Stomach smooth muscle (tissue), 2 donors: ENCODE measurements around the gene PDCD4.

Experiments used
- H3K27ac ChIP-seq: one replicate; pipeline ENCODE4 v1.7.0; 2013; ENCODE audit warnings: mild to moderate bottlenecking, low read length, inconsistent platforms
- H3K27me3 ChIP-seq, 2 donors: one replicate each; pipeline ENCODE4 v1.7.0; 2013; ENCODE audit warnings: low read length in 2 of 2; ENCODE audit not compliant: insufficient read depth in 2 of 2, control insufficient read depth in 1 of 2
- H3K36me3 ChIP-seq, 2 donors: one replicate each; pipeline ENCODE4 v1.7.0; 2013; ENCODE audit warnings: low read length in 2 of 2; ENCODE audit not compliant: control insufficient read depth in 2 of 2, insufficient read depth in 2 of 2
- H3K4me1 ChIP-seq: one replicate; pipeline ENCODE4 v1.7.0; 2013; ENCODE audit warnings: low read length; ENCODE audit not compliant: control insufficient read depth, insufficient read depth
- H3K4me3 ChIP-seq, 2 donors: one replicate each; pipeline ENCODE4 v1.7.0; 2013; ENCODE audit warnings: low read length in 2 of 2
- H3K9ac ChIP-seq, 2 donors: one replicate each; pipeline ENCODE4 v1.7.0; 2013; ENCODE audit warnings: low read length in 2 of 2, mild to moderate bottlenecking in 1 of 2
- H3K9me3 ChIP-seq, 2 donors: one replicate each; pipeline ENCODE4 v1.7.0; 2013; ENCODE audit warnings: low read length in 2 of 2; ENCODE audit not compliant: control insufficient read depth in 2 of 2
- donor health status: healthy.
- donor health status: Pancreatic carcinoma.

Gene PDCD4

GRCh38 chr10:110852255-110852896, 19.4 kb upstream of the PDCD4 start:
- no peak overlapping the region for H3K9ac ChIP-seq
- H3K27ac ChIP-seq, result no peak overlapping the region

GRCh38 chr10:110852947-110853346, 18.8 kb upstream of the PDCD4 start:
- Histone ChIP-seq H3K27me3 (no peaks in the 10 kb centered on the region), H3K9ac (no peak overlapping the region), H3K4me1 (no peaks in the 10 kb centered on the region), H3K27ac (no peak overlapping the region), H3K9me3 (no peaks in the 10 kb centered on the region), H3K4me3 (no peak overlapping the region), H3K36me3 (no peaks in the 10 kb centered on the region)

More at GRCh38 chr10:110852255-110852896, 19.4 kb upstream of the PDCD4 start:
- no peaks in the 10 kb centered on the region for H3K27me3 ChIP-seq
- no peaks in the 10 kb centered on the region for H3K9me3 ChIP-seq
- H3K4me1 ChIP-seq, result no peaks in the 10 kb centered on the region
- no peaks in the 10 kb centered on the region for H3K36me3 ChIP-seq
- no peak overlapping the region for H3K4me3 ChIP-seq

- Histone ChIP-seq H3K4me3 (no peak overlapping the region), H3K36me3 (no peaks in the 10 kb centered on the region), H3K9me3 (no peaks in the 10 kb centered on the region), H3K27me3 (no peaks in the 10 kb centered on the region), H3K9ac (no peak overlapping the region), H3K27ac (no peak overlapping the region), H3K4me1 (no peaks in the 10 kb centered on the region)
Observed at GRCh38 chr10:110853921-110854605, 17.7 kb upstream of the PDCD4 start.

GRCh38 chr10:110857265-110858171, 14.2 kb upstream of the PDCD4 start:
- H3K9ac ChIP-seq, result no peak overlapping the region
- no peak overlapping the region for H3K4me3 ChIP-seq
- H3K9me3 ChIP-seq, result no peaks in the 10 kb centered on the region
- no peaks in the 10 kb centered on the region for H3K36me3 ChIP-seq
- no peaks in the 10 kb centered on the region for H3K27me3 ChIP-seq
- peaks cover 8% of the 10 kb centered on the region for H3K4me1 ChIP-seq
- H3K27ac ChIP-seq, result no peak overlapping the region

GRCh38 chr10:110858297-110858934, 13.3 kb upstream of the PDCD4 start:
- peaks cover 8% of the 10 kb centered on the region for H3K4me1 ChIP-seq
- H3K27ac ChIP-seq, result no peak overlapping the region
- H3K9me3 ChIP-seq, result no peaks in the 10 kb centered on the region
- no peak overlapping the region for H3K9ac ChIP-seq
- no peaks in the 10 kb centered on the region for H3K27me3 ChIP-seq
- H3K36me3 ChIP-seq, result no peaks in the 10 kb centered on the region
- H3K4me3 ChIP-seq, result no peak overlapping the region

GRCh38 chr10:110859206-110859972, 12.3 kb upstream of the PDCD4 start:
- Histone ChIP-seq H3K27me3 (no peaks in the 10 kb centered on the region), H3K27ac (no peak overlapping the region), H3K9ac (no peak overlapping the region), H3K9me3 (no peaks in the 10 kb centered on the region), H3K4me3 (no peak overlapping the region), H3K4me1 (peaks cover 8% of the 10 kb centered on the region), H3K36me3 (no peaks in the 10 kb centered on the region)

GRCh38 chr10:110859973-110860376, 11.8 kb upstream of the PDCD4 start:
- H3K9me3 ChIP-seq, result no peaks in the 10 kb centered on the region
- no peaks in the 10 kb centered on the region for H3K36me3 ChIP-seq
- no peak overlapping the region for H3K4me3 ChIP-seq
- peaks cover 9% of the 10 kb centered on the region for H3K4me1 ChIP-seq
- peak overlapping the region; percentile 31 for H3K27ac ChIP-seq
- H3K27me3 ChIP-seq, result no peaks in the 10 kb centered on the region
- H3K9ac ChIP-seq, result no peak overlapping the region

- Histone ChIP-seq H3K27ac (peak overlapping the region; percentile 31), H3K36me3 (no peaks in the 10 kb centered on the region), H3K4me3 (no peak overlapping the region), H3K4me1 (peaks cover 12% of the 10 kb centered on the region), H3K9me3 (no peaks in the 10 kb centered on the region), H3K9ac (no peak overlapping the region), H3K27me3 (no peaks in the 10 kb centered on the region)
Observed at GRCh38 chr10:110860576-110861241, 11.0 kb upstream of the PDCD4 start.

GRCh38 chr10:110861476-110861875, 10.3 kb upstream of the PDCD4 start:
- H3K36me3 ChIP-seq, result no peaks in the 10 kb centered on the region
- H3K9ac ChIP-seq, result no peak overlapping the region
- H3K9me3 ChIP-seq, result no peaks in the 10 kb centered on the region
- H3K27ac ChIP-seq, result no peak overlapping the region
- H3K4me3 ChIP-seq, result no peak overlapping the region
- H3K27me3 ChIP-seq, result no peaks in the 10 kb centered on the region
- peaks cover 14% of the 10 kb centered on the region for H3K4me1 ChIP-seq
